Parathyroid adenoma (tissue), 2 donors: ENCODE measurements around the gene PPP1R9B.

ENCODE experiments used
- H2AFZ ChIP-seq: fragments of 300-600 bp; sonication (generic); one replicate; pipeline ENCODE4 v1.7.0; 2017; ENCODE audit warnings: antibody characterized with exemption, mild to moderate bottlenecking
- H3K27ac ChIP-seq: fragments of 300-600 bp; sonication (generic); one replicate; pipeline ENCODE4 v1.7.0; 2017
- H3K27me3 ChIP-seq: fragments of 300-600 bp; sonication (generic); one replicate; pipeline ENCODE4 v1.7.0; 2017; ENCODE audit warnings: low read length; ENCODE audit not compliant: control insufficient read depth, insufficient read depth
- H3K36me3 ChIP-seq: fragments of 300-600 bp; sonication (generic); one replicate; pipeline ENCODE4 v1.7.0; 2017; ENCODE audit warnings: low read length; ENCODE audit not compliant: control insufficient read depth, insufficient read depth
- H3K4me1 ChIP-seq: fragments of 300-600 bp; sonication (generic); one replicate; pipeline ENCODE4 v1.7.0; 2017; ENCODE audit warnings: control low read depth
- H3K4me2 ChIP-seq: fragments of 300-600 bp; sonication (generic); one replicate; pipeline ENCODE4 v1.7.0; 2017; ENCODE audit warnings: low read length
- H3K4me3 ChIP-seq: fragments of 300-600 bp; sonication (generic); one replicate; pipeline ENCODE4 v1.7.0; 2017; ENCODE audit warnings: low read depth, low read length
- H3K79me2 ChIP-seq: fragments of 300-600 bp; sonication (generic); one replicate; pipeline ENCODE4 v1.7.0; 2017; ENCODE audit warnings: control low read depth
- H3K9ac ChIP-seq: fragments of 300-600 bp; sonication (generic); one replicate; pipeline ENCODE4 v1.7.0; 2017; ENCODE audit warnings: mild to moderate bottlenecking
- H3K9me3 ChIP-seq: fragments of 300-600 bp; sonication (generic); one replicate; pipeline ENCODE4 v1.7.0; 2017; ENCODE audit warnings: low read length; ENCODE audit not compliant: control insufficient read depth
- TF ChIP-seq, protein P1 (sequence below): fragments of 300-600 bp; sonication (generic); IDR thresholded peaks from one replicate; pipeline ENCODE4 v1.7.0; 2017; ENCODE audit warnings: antibody characterized with exemption, mild to moderate bottlenecking
- donor health status: primary hyperparathyroidism.

The PPP1R9B gene

DNA sequence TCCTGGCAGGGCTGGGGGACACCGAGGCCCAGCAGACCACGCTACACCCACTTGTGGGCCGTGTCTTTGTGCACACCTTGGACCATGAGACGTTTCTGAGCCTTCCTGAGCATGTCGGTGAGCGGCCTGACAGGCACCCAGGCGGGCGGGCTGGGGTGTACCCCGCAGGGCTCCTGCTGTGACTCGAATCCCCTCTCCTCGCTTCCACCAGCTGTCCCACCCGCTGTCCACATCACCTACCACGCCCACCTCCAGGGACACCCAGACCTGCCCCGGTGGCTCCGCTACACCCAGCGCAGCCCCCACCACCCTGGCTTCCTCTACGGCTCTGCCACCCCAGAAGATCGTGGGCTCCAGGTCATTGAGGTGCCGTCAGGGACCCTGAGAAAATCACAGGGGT, 16.9 kb upstream of the PPP1R9B start:
- H3K4me1 ChIP-seq, result no peaks in the 10 kb centered on the region
- H3K27ac ChIP-seq, result no peak overlapping the region
- H2AFZ ChIP-seq, result no peak overlapping the region
- no peaks in the 10 kb centered on the region for H3K36me3 ChIP-seq
- no peak overlapping the region for H3K9ac ChIP-seq
- H3K4me2 ChIP-seq, result no peak overlapping the region
- no peak overlapping the region for H3K4me3 ChIP-seq
- H3K27me3 ChIP-seq, result no peaks in the 10 kb centered on the region
- TF ChIP-seq, protein P1, sequence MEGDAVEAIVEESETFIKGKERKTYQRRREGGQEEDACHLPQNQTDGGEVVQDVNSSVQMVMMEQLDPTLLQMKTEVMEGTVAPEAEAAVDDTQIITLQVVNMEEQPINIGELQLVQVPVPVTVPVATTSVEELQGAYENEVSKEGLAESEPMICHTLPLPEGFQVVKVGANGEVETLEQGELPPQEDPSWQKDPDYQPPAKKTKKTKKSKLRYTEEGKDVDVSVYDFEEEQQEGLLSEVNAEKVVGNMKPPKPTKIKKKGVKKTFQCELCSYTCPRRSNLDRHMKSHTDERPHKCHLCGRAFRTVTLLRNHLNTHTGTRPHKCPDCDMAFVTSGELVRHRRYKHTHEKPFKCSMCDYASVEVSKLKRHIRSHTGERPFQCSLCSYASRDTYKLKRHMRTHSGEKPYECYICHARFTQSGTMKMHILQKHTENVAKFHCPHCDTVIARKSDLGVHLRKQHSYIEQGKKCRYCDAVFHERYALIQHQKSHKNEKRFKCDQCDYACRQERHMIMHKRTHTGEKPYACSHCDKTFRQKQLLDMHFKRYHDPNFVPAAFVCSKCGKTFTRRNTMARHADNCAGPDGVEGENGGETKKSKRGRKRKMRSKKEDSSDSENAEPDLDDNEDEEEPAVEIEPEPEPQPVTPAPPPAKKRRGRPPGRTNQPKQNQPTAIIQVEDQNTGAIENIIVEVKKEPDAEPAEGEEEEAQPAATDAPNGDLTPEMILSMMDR, result no peak
- H3K79me2 ChIP-seq, result no peaks in the 10 kb centered on the region
- H3K9me3 ChIP-seq, result no peaks in the 10 kb centered on the region

DNA sequence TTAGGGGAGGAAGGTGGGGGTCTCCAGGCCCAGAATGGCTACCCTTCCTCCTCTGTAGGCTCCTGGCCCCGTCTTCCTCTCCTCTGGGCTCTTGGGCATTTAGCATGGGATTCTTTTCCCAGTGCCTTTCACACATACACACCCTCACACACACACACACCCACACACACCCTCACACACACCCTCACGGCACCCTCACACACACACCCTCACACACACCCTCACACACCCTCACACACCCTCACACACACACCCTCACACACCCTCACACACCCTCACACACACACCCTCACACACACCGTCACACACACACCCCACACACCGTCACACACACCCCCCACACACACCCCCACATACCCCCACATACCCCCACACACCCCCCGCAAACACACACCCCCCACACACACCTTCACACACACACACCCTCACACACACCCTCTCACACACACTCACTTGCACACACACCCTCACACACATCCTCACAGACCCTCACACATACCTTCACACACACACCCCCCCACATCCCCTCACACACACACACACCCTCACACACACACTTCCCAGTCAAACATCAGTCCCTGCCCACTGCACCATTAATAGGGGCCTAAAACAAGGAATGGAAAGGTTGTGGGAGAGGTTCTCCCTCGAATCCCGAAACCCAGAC, 16.2 kb upstream of the PPP1R9B start:
- Histone ChIP-seq H3K27me3 (no peaks in the 10 kb centered on the region), H3K9ac (no peak overlapping the region), H3K4me2 (no peak overlapping the region), H3K4me1 (peaks cover 4% of the 10 kb centered on the region), H3K4me3 (no peak overlapping the region), H3K9me3 (no peaks in the 10 kb centered on the region), H3K79me2 (no peaks in the 10 kb centered on the region), H3K36me3 (no peaks in the 10 kb centered on the region), H2AFZ (no peak overlapping the region), H3K27ac (no peak overlapping the region)
- TF ChIP-seq, protein P1, result no peak

GRCh38 chr17:50165867-50166517, 15.5 kb upstream of the PPP1R9B start, which contains the start of gene SGCA:
SGCA (plus strand) TSS chr17:50166005; CDS start chr17:50166041, 36 bp downstream.
- Histone ChIP-seq H3K27me3 (no peaks in the 10 kb centered on the region), H3K36me3 (no peaks in the 10 kb centered on the region), H3K9me3 (no peaks in the 10 kb centered on the region), H3K79me2 (no peaks in the 10 kb centered on the region), H2AFZ (no peak within 1 kb of the TSS), H3K4me3 (no peak within 1 kb of the TSS), H3K9ac (no peak within 1 kb of the TSS), H3K4me1 (peaks cover 5% of the 10 kb centered on the region), H3K27ac (no peak within 1 kb of the TSS), H3K4me2 (no peak within 1 kb of the TSS)
- TF ChIP-seq, protein P1, result no peak

DNA sequence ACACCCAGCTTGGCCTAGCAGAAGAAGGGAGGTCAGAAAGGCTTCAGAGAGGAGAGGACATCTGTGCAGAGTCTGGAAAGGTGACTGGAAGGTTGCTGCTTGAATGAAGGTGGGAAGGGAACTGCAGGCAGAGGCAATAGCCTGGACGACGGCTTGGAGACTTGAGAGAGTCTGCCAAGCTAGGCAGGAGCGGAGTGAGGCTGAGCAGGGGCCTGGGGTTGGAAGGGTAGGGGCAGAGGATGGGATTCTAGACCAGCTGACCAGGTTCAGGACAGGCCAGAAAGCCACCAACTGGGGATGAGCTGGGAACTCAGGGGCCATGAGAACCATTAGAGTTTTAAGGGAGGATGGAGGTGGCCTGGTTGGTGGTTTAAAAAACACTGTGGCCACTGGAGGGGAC, 15.0 kb upstream of the PPP1R9B start:
- H3K4me3 ChIP-seq, result no peak overlapping the region
- H3K27ac ChIP-seq, result no peak overlapping the region

More for the DNA sequence above, 15.0 kb upstream of the PPP1R9B start:
- no peaks in the 10 kb centered on the region for H3K36me3 ChIP-seq
- no peaks in the 10 kb centered on the region for H3K9me3 ChIP-seq
- peaks cover 5% of the 10 kb centered on the region for H3K4me1 ChIP-seq
- H3K9ac ChIP-seq, result no peak overlapping the region
- no peak overlapping the region for H2AFZ ChIP-seq
- H3K4me2 ChIP-seq, result no peak overlapping the region
- TF ChIP-seq, protein P1, result no peak
- no peaks in the 10 kb centered on the region for H3K79me2 ChIP-seq
- no peaks in the 10 kb centered on the region for H3K27me3 ChIP-seq
